ENCODE data around the gene MEA1. TPM values are rescaled to one million over a fixed set of nuclear protein-coding genes. Genes with fewer than 3 reads are reported as not detected.

MEA1 gene
- total and polyA plus RNA-seq, 2 experiments from 2014 or later, result 70.5 to 205 TPM

GRCh38 chr6:42974919-42975505, 38.7 kb downstream of the MEA1 start:
- Mint-ChIP-seq H3K4me3 (no peak overlapping the region), H3K27me3 (ENCODE audit: insufficient read depth, low read depth, poor library complexity) (peaks cover 7% of the 10 kb centered on the region), H3K4me1 (peaks cover 13% of the 10 kb centered on the region), H3K27ac (no peak overlapping the region), H3K9me3 (no peaks in the 10 kb centered on the region), H3K36me3 (ENCODE audit: low read depth) (0 out of 3 replicates have a peak, but pooled peaks cover 4% of the 10 kb centered on the region)
- Histone ChIP-seq H3K79me2 (replicated peaks; ENCODE audit: insufficient read depth) (peaks cover 5% of the 10 kb centered on the region; the same call in 1 of the 2 replicates), H3F3A (replicated peaks; ENCODE audit: low read depth) (peaks cover 11% of the 10 kb centered on the region; the same call in 1 of the 2 replicates), H3K36me3 (ENCODE audit: insufficient read depth) (no peaks in the 10 kb centered on the region), H2AFZ (no peak overlapping the region), H3K27ac (ENCODE audit: low read depth) (no peak overlapping the region), H3K27me3 (ENCODE audit: insufficient read depth) (no peaks in the 10 kb centered on the region), H3K4me3 (no peak overlapping the region), H3K4me2 (no peak overlapping the region), H4K20me1 (replicated peaks; ENCODE audit: insufficient read depth) (no peaks in the 10 kb centered on the region; the same call in 1 of the 2 replicates), H3K4me1 (ENCODE audit: insufficient read depth) (peaks cover 11% of the 10 kb centered on the region), H3K9me2 (ENCODE audit: insufficient read depth) (no peaks in the 10 kb centered on the region)
- TF ChIP-seq, protein P1, sequence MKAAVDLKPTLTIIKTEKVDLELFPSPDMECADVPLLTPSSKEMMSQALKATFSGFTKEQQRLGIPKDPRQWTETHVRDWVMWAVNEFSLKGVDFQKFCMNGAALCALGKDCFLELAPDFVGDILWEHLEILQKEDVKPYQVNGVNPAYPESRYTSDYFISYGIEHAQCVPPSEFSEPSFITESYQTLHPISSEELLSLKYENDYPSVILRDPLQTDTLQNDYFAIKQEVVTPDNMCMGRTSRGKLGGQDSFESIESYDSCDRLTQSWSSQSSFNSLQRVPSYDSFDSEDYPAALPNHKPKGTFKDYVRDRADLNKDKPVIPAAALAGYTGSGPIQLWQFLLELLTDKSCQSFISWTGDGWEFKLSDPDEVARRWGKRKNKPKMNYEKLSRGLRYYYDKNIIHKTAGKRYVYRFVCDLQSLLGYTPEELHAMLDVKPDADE (IDR thresholded peaks at IDR 0.05), result no peak
- TF ChIP-seq, protein P2, sequence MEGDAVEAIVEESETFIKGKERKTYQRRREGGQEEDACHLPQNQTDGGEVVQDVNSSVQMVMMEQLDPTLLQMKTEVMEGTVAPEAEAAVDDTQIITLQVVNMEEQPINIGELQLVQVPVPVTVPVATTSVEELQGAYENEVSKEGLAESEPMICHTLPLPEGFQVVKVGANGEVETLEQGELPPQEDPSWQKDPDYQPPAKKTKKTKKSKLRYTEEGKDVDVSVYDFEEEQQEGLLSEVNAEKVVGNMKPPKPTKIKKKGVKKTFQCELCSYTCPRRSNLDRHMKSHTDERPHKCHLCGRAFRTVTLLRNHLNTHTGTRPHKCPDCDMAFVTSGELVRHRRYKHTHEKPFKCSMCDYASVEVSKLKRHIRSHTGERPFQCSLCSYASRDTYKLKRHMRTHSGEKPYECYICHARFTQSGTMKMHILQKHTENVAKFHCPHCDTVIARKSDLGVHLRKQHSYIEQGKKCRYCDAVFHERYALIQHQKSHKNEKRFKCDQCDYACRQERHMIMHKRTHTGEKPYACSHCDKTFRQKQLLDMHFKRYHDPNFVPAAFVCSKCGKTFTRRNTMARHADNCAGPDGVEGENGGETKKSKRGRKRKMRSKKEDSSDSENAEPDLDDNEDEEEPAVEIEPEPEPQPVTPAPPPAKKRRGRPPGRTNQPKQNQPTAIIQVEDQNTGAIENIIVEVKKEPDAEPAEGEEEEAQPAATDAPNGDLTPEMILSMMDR (conservative IDR thresholded peaks at IDR 0.05; ENCODE audit: low read depth in 2 of 2), result no peak
- TF ChIP-seq NANOG (IDR thresholded peaks at IDR 0.05; ENCODE audit: borderline replicate concordance) (no peak), ZNF331 (CRISPR knock-in tag; IDR thresholded peaks at IDR 0.05; ENCODE audit: low read depth) (no peak), EZH2 (IDR thresholded peaks at IDR 0.05; ENCODE audit: low read depth, unreplicated experiment) (no peak), JUNB (IDR thresholded peaks at IDR 0.05; ENCODE audit: unreplicated experiment) (no peak), CREB1 (CRISPR knock-in tag; IDR thresholded peaks at IDR 0.05; ENCODE audit: low read depth) (no peak), POLR2AphosphoS5 (IDR thresholded peaks at IDR 0.05; ENCODE audit: low read depth) (no peak), ZNF462 (CRISPR knock-in tag; IDR thresholded peaks at IDR 0.05) (no peak), EZH2phosphoT487 (IDR thresholded peaks at IDR 0.05; ENCODE audit: unreplicated experiment) (no peak), REST (IDR thresholded peaks at IDR 0.05; ENCODE audit: unreplicated experiment) (no peak), ZNF114 (CRISPR knock-in tag; IDR thresholded peaks at IDR 0.05) (no peak), STAT1 (IDR thresholded peaks at IDR 0.05; ENCODE audit: unreplicated experiment) (no peak)
- no peak for ATAC-seq
- DNase-seq (ENCODE audit: low spot score), result no peak
